Activated CD4-positive, alpha-beta T cell treated with anti-CD3 and anti-CD28 coated beads, Interleukin-2, amount 50 U/mL, for 48 hours (primary cell): ENCODE data around the gene MPP4.

Experiments used
- DNase-seq, 2 experiments: peaks; one replicate each; pipeline ENCODE4 v3.0.0-alpha.2; 2020

Gene MPP4

GRCh38 chr2:201622306-201622970 is 76.0 kb downstream of the MPP4 start:
- no peak for DNase-seq

- no peak for DNase-seq
Observed at GRCh38 chr2:201621293-201621999, 77.0 kb downstream of the MPP4 start.

GRCh38 chr2:201618744-201619662 is 79.4 kb downstream of the MPP4 start:
- no peak for DNase-seq

GRCh38 chr2:201608021-201608420 is 90.4 kb downstream of the MPP4 start:
- DNase-seq, result no peak

GRCh38 chr2:201607568-201607967 is 90.9 kb downstream of the MPP4 start:
- DNase-seq, result no peak

- DNase-seq, result no peak
Observed at GRCh38 chr2:201600906-201601305, 97.5 kb downstream of the MPP4 start.

GRCh38 chr2:201597397-201597796 is 101.0 kb downstream of the MPP4 start:
- no peak for DNase-seq
